Omental fat pad (tissue), 4 donors: ENCODE data around the gene PROC. TPM values are rescaled to one million over a fixed set of nuclear protein-coding genes. Genes with fewer than 3 reads are reported as not detected.

Experiments used
- ATAC-seq: fragments of 150-250 bp; one replicate; pipeline ENCODE4 v1.9.1; 2016; ENCODE audit warnings: mild to moderate bottlenecking, moderate library complexity; ENCODE audit not compliant: low FRiP score
- DNase-seq: peaks from one replicate; pipeline ENCODE4 v3.0.0-alpha.2; 2019; ENCODE audit warnings: low spot score
- total RNA-seq, 4 donors: library from RNA; depleted of rRNA; stranded (reverse); fragments of >200 nt; gene quantifications; one replicate each; pipeline ENCODE4 v1.1.0, GENCODE V29; 2016
- TF ChIP-seq, protein P1 (sequence below), 3 donors: fragments of 450-650 bp; IDR thresholded peaks; one replicate each; pipeline ENCODE4 v1.5.1; 2016 to 2017; ENCODE audit warnings: antibody characterized with exemption in 3 of 3, mild to moderate bottlenecking in 3 of 3, moderate library complexity in 2 of 3

The PROC gene
- total RNA-seq, 4 donors from 2014 or later: not detected

GRCh38 chr2:127392828-127393578, 25.2 kb upstream of the PROC start:
- DNase-seq (no peak), ATAC-seq (no peak)
- TF ChIP-seq, protein P1, sequence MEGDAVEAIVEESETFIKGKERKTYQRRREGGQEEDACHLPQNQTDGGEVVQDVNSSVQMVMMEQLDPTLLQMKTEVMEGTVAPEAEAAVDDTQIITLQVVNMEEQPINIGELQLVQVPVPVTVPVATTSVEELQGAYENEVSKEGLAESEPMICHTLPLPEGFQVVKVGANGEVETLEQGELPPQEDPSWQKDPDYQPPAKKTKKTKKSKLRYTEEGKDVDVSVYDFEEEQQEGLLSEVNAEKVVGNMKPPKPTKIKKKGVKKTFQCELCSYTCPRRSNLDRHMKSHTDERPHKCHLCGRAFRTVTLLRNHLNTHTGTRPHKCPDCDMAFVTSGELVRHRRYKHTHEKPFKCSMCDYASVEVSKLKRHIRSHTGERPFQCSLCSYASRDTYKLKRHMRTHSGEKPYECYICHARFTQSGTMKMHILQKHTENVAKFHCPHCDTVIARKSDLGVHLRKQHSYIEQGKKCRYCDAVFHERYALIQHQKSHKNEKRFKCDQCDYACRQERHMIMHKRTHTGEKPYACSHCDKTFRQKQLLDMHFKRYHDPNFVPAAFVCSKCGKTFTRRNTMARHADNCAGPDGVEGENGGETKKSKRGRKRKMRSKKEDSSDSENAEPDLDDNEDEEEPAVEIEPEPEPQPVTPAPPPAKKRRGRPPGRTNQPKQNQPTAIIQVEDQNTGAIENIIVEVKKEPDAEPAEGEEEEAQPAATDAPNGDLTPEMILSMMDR (IDR thresholded peaks at IDR 0.05): no peak

- TF ChIP-seq, protein P1 (IDR thresholded peaks at IDR 0.05): no peak
- no peak for ATAC-seq
Measured at GRCh38 chr2:127394492-127394891, 23.7 kb upstream of the PROC start.

GRCh38 chr2:127397568-127398238, 20.5 kb upstream of the PROC start:
- ATAC-seq (no peak), DNase-seq (no peak)
- TF ChIP-seq, protein P1 (IDR thresholded peaks at IDR 0.05): no peak

More at GRCh38 chr2:127394492-127394891, 23.7 kb upstream of the PROC start:
- no peak for DNase-seq

DNA sequence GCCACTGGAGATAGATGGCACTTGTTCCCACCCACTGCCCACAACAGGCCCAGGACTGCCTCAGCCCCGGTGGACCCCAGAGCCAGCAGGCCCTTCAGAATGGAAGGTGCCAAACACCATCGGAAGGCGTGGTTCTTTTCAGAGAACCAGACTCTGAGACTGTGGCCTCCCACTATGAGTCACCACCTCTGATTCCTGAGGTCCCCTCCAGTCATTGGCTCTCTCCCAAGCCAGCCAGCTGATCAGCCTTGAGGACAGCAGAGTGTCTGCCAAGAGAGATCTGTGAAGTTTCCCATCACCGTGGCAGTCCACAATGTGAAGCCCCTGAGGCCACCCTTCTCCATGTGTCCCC, 20.0 kb upstream of the PROC start:
- no peak for DNase-seq
- ATAC-seq: peak; percentile 42
- TF ChIP-seq, protein P1 (IDR thresholded peaks at IDR 0.05): no peak

GRCh38 chr2:127400533-127400896, 17.7 kb upstream of the PROC start:
- peak; percentile 10 for ATAC-seq
- no peak for DNase-seq
- TF ChIP-seq, protein P1 (IDR thresholded peaks at IDR 0.05): no peak

GRCh38 chr2:127400897-127401756, 17.1 kb upstream of the PROC start:
- DNase-seq (no peak), ATAC-seq (peak; percentile 89)
- TF ChIP-seq, protein P1 (IDR thresholded peaks at IDR 0.05): no peak
